Endothelial cell of umbilical vein (primary cell): ENCODE data around the gene TYRO3. TPM values are rescaled to one million over a fixed set of nuclear protein-coding genes. Genes with fewer than 3 reads are reported as not detected.

Source experiments
- BruUV-seq: library from RNA; stranded (reverse); fragments of 400-500 nt; replicated peaks from 2 replicates; lab custom pipeline; 2021; lab: Mats Ljungman, UMichigan
- CTCF ChIA-PET: fragments of 300-600, 350-600 bp; sonication (Branson Sonifier 250); formaldehyde crosslinking; loops from one replicate; lab custom pipeline; 2021; ENCODE audit warnings: antibody characterized with exemption, inconsistent platforms; lab: Charles Lee
- POLR2A ChIA-PET: fragments of 300-600, 350-600 bp; sonication (Branson Sonifier 250); formaldehyde crosslinking; loops from one replicate; lab custom pipeline; 2021; ENCODE audit warnings: antibody characterized with exemption, inconsistent platforms; lab: Charles Lee
- DNase-seq: peaks from one replicate; pipeline ENCODE4 v3.0.0-alpha.2; 2011; ENCODE audit warnings: low read depth, low spot score
- FAIRE-seq: peaks from 2 replicates; lab custom pipeline; 2011; peaks lifted over from hg19 to GRCh38; lab: Jason Lieb, UNC
- H2AFZ ChIP-seq: 2 replicates; pipeline ENCODE4 v1.6.0; 2012; ENCODE audit warnings: low read depth, low read length, control low read depth, inconsistent platforms
- H3K27ac ChIP-seq: 2 replicates; pipeline ENCODE4 v1.5.1; 2011; ENCODE audit warnings: low read depth, mild to moderate bottlenecking, control low read depth, low read length, moderate library complexity; ENCODE audit not compliant: insufficient read depth
- H3K27me3 ChIP-seq, 2 experiments: 2 replicates each; pipeline versions ENCODE4 v1.6.0 to v1.6.1; 2011; ENCODE audit warnings: low read length in 2 of 2, mixed read lengths in 1 of 2; ENCODE audit not compliant: control insufficient read depth in 2 of 2, insufficient read depth in 2 of 2
- H3K36me3 ChIP-seq, 2 experiments: 2 replicates in 1 of 2; 3 replicates in 1 of 2; pipeline ENCODE4 v1.5.1; 2011; ENCODE audit warnings: low read length in 2 of 2, mild to moderate bottlenecking in 1 of 2, moderate library complexity in 1 of 2; ENCODE audit not compliant: control insufficient read depth in 2 of 2, insufficient read depth in 2 of 2; ENCODE audit errors: extremely low read depth in 1 of 2
- H3K4me1 ChIP-seq: 3 replicates; pipeline ENCODE4 v1.5.1; 2011; ENCODE audit warnings: mild to moderate bottlenecking, low read length; ENCODE audit not compliant: control insufficient read depth, insufficient read depth; ENCODE audit errors: extremely low read depth
- H3K4me2 ChIP-seq: 2 replicates; pipeline ENCODE4 v1.6.1; 2011; ENCODE audit warnings: low read length, control low read depth, mixed read lengths; ENCODE audit not compliant: insufficient read depth
- H3K4me3 ChIP-seq, 3 experiments: fragments of 200-600 bp in 1 of 3; sonication (generic), shearing (Covaris generic) in 1 of 3; replicated peaks in 1 of 3; 2 replicates each; pipeline ENCODE4 v1.5.1; 2011 to 2016; ENCODE audit warnings: control low read depth in 3 of 3, low read length in 3 of 3, mild to moderate bottlenecking in 2 of 3, inconsistent platforms in 1 of 3, low read depth in 1 of 3, moderate library complexity in 1 of 3; ENCODE audit not compliant: insufficient read depth in 1 of 3
- H3K79me2 ChIP-seq: 2 replicates; pipeline ENCODE4 v1.6.0; 2012; ENCODE audit warnings: low read length, inconsistent platforms; ENCODE audit not compliant: control insufficient read depth, insufficient read depth
- H3K9ac ChIP-seq: replicated peaks from 2 replicates; pipeline ENCODE3; 2011; ENCODE audit warnings: low read length, control low read depth; ENCODE audit not compliant: insufficient read depth; ENCODE audit errors: extremely low read depth
- H3K9me1 ChIP-seq: replicated peaks from 3 replicates; pipeline ENCODE4 v1.6.0; 2011; ENCODE audit warnings: mild to moderate bottlenecking, low read length; ENCODE audit not compliant: control insufficient read depth, insufficient read depth; ENCODE audit errors: extremely low read depth
- H3K9me3 ChIP-seq: replicated peaks from 2 replicates; pipeline ENCODE4 v1.5.1; 2012; ENCODE audit warnings: low read length, inconsistent platforms; ENCODE audit not compliant: control insufficient read depth, insufficient read depth
- H4K20me1 ChIP-seq: replicated peaks from 2 replicates; pipeline ENCODE3; 2011; ENCODE audit warnings: mild to moderate bottlenecking, low read length; ENCODE audit not compliant: control insufficient read depth, insufficient read depth; ENCODE audit errors: extremely low read depth
- CTCF ChIP-seq, 2 donors: IDR thresholded peaks; 1 replicate in 1 of 2; 2 replicates in 1 of 2; pipeline ENCODE4 v1.5.1; 2011; ENCODE audit warnings: low read length in 2 of 2, mild to moderate bottlenecking in 2 of 2, moderate library complexity in 2 of 2, control low read depth in 1 of 2, inconsistent platforms in 1 of 2, low read depth in 1 of 2; ENCODE audit not compliant: insufficient read depth in 1 of 2; ENCODE audit errors: extremely low read depth in 1 of 2
- EZH2 ChIP-seq: IDR thresholded peaks from 2 replicates; pipeline ENCODE4 v1.6.1; 2012; ENCODE audit warnings: borderline replicate concordance, low read depth, mild to moderate bottlenecking, moderate library complexity, low read length, inconsistent platforms; ENCODE audit not compliant: severe bottlenecking
- FOS ChIP-seq: IDR thresholded peaks from 2 replicates; pipeline ENCODE4 v1.6.1; 2011; ENCODE audit warnings: mild to moderate bottlenecking, low read length, moderate library complexity, borderline replicate concordance; ENCODE audit not compliant: insufficient read depth
- GATA2 ChIP-seq: IDR thresholded peaks from 2 replicates; pipeline ENCODE4 v1.7.0; 2011; ENCODE audit warnings: low read depth, mild to moderate bottlenecking, moderate library complexity, mixed read lengths, low read length; ENCODE audit not compliant: insufficient read length, insufficient read depth
- JUN ChIP-seq: IDR thresholded peaks from 2 replicates; pipeline ENCODE4 v1.6.1; 2011; ENCODE audit warnings: borderline replicate concordance, low read depth; ENCODE audit not compliant: insufficient read length, insufficient read depth
- MAX ChIP-seq: IDR thresholded peaks from 2 replicates; pipeline ENCODE4 v1.6.1; 2011; ENCODE audit not compliant: insufficient read depth, insufficient read length
- MYC ChIP-seq: IDR thresholded peaks from one replicate; pipeline ENCODE4 v1.6.1; 2011; ENCODE audit warnings: mild to moderate bottlenecking, low read depth, low read length
- POLR2A ChIP-seq: IDR thresholded peaks from 2 replicates; pipeline ENCODE4 v1.6.1; 2012; ENCODE audit warnings: low read depth, mild to moderate bottlenecking, control low read depth, low read length
- POLR2AphosphoS5 ChIP-seq: IDR thresholded peaks from 2 replicates; pipeline ENCODE4 v1.6.1; 2012; ENCODE audit warnings: low read depth, mild to moderate bottlenecking, control low read depth, low read length, moderate library complexity; ENCODE audit not compliant: insufficient read depth
- dilution Hi-C: fragments of 300-500 bp; cut with MboI; formaldehyde crosslinking; loops from one replicate; pipeline ENCODE4 v1.15.0; 2019; ENCODE audit warnings: low sequenced_read_pairs; ENCODE audit not compliant: extremely low pct_ligation_motif_present
- intact Hi-C: fragments of 100-400 bp; cut with micrococcal nuclease; formaldehyde crosslinking; loops from one replicate; pipeline ENCODE4 v1.10.0; 2022
- polyA plus RNA-seq, 4 experiments: library from polyadenylated mRNA; depleted of rRNA in 3 of 4; stranded (reverse) in 3 of 4; unstranded in 1 of 4; fragments of >200 nt; gene quantifications; 2 replicates each; pipeline versions ENCODE4 v1.2.1 to v1.2.3, GENCODE V29; 2011 to 2012; ENCODE audit warnings: missing spikeins in 1 of 4
- total RNA-seq: library from RNA; stranded (reverse); gene quantifications from 2 replicates; pipeline ENCODE4 v1.2.3, GENCODE V29; 2021

Gene TYRO3
- total and polyA plus RNA-seq, 2 donors (not counting 3 experiments of a cell fraction or from before 2014, with no cell fraction given) = 14.1 to 14.5 TPM

- H2AFZ ChIP-seq = peak overlapping the region; percentile 66
- dilution Hi-C loops (no loop called here), intact Hi-C loops (loop anchor here (2.0 kb wide), 2 partner anchors 39 to 391 kb away; partner anchors contain the start of genes CHP1, EXD1 and MGA)
- no peaks in the 10 kb centered on the region for H3K9me1 ChIP-seq
- CTCF ChIA-PET = interaction anchor here (0.6 to 2.1 kb wide), 3 partner anchors 18 to 61 kb away, joined by 3 to 11 read pairs (median 3); no protein-coding TSS in a partner anchor
- FAIRE-seq (peak; percentile 79), DNase-seq (peak; percentile 80)
- H3K27me3 ChIP-seq = no peaks in the 10 kb centered on the region
- H3K79me2 ChIP-seq = no peaks in the 10 kb centered on the region
- peak overlapping the region; percentile 47 for H3K9ac ChIP-seq
- H3K4me2 ChIP-seq = peak overlapping the region; percentile 68
- H3K27ac ChIP-seq = no peak overlapping the region
- H3K9me3 ChIP-seq = no peaks in the 10 kb centered on the region
- TSS peak; percentile 7 for BruUV-seq
- TF ChIP-seq POLR2A = peak; percentile 22
- TF ChIP-seq MAX = peak; percentile 94
- no peak for TF ChIP-seq EZH2
- POLR2A ChIA-PET = interaction anchor here (0.6 to 0.7 kb wide), 2 partner anchors 76 to 114 kb away, joined by 5 to 7 read pairs; no protein-coding TSS in a partner anchor
- H4K20me1 ChIP-seq = no peaks in the 10 kb centered on the region
- H3K36me3 ChIP-seq = no peaks in the 10 kb centered on the region
- peaks cover 4% of the 10 kb centered on the region for H3K4me1 ChIP-seq
- H3K4me3 ChIP-seq = peak overlapping the region; percentile 19 to 39 (median 28)
Measured at GRCh38 chr15:41621200-41622193, 62.5 kb downstream of the TYRO3 start.

GRCh38 chr15:41622901-41623300 is 63.9 kb downstream of the TYRO3 start:
- no peak overlapping the region for H3K27ac ChIP-seq
- no peaks in the 10 kb centered on the region for H3K27me3 ChIP-seq
- DNase-seq = no peak
- H3K4me2 ChIP-seq = no peak overlapping the region
- no peaks in the 10 kb centered on the region for H3K36me3 ChIP-seq
- H3K9ac ChIP-seq = no peak overlapping the region
- no peak for TF ChIP-seq POLR2A
- TF ChIP-seq JUN = no peak
- no peak for TF ChIP-seq MAX
- TF ChIP-seq FOS = no peak
- TF ChIP-seq POLR2AphosphoS5 = no peak
- no peak for TF ChIP-seq MYC
- TF ChIP-seq EZH2 = no peak
- no peak for TF ChIP-seq GATA2
- no peak for TF ChIP-seq CTCF (IDR thresholded peaks at IDR 0.05; ENCODE audit: extremely low read depth in 1 of 2, insufficient read depth in 1 of 2, low read depth in 1 of 2, low read length in 2 of 2)
- H3K4me1 ChIP-seq = peaks cover 4% of the 10 kb centered on the region
- H3K9me3 ChIP-seq = no peaks in the 10 kb centered on the region
- no peaks in the 10 kb centered on the region for H3K79me2 ChIP-seq
- dilution Hi-C loops (no loop called here), intact Hi-C loops (no loop called here)
- CTCF ChIA-PET = no interaction called here
- BruUV-seq = TSS peak; percentile 33
- no peak overlapping the region for H2AFZ ChIP-seq
- H3K9me1 ChIP-seq = no peaks in the 10 kb centered on the region
- no peak for FAIRE-seq
- POLR2A ChIA-PET = no interaction called here
- no peak overlapping the region for H3K4me3 ChIP-seq
- H4K20me1 ChIP-seq = no peaks in the 10 kb centered on the region
